ENCODE measurements around the gene STK32C. TPM values are rescaled to one million over a fixed set of nuclear protein-coding genes. Genes with fewer than 3 reads are reported as not detected.

STK32C gene
- total RNA-seq, 1 experiment from 2014 or later: 5.5 TPM

DNA sequence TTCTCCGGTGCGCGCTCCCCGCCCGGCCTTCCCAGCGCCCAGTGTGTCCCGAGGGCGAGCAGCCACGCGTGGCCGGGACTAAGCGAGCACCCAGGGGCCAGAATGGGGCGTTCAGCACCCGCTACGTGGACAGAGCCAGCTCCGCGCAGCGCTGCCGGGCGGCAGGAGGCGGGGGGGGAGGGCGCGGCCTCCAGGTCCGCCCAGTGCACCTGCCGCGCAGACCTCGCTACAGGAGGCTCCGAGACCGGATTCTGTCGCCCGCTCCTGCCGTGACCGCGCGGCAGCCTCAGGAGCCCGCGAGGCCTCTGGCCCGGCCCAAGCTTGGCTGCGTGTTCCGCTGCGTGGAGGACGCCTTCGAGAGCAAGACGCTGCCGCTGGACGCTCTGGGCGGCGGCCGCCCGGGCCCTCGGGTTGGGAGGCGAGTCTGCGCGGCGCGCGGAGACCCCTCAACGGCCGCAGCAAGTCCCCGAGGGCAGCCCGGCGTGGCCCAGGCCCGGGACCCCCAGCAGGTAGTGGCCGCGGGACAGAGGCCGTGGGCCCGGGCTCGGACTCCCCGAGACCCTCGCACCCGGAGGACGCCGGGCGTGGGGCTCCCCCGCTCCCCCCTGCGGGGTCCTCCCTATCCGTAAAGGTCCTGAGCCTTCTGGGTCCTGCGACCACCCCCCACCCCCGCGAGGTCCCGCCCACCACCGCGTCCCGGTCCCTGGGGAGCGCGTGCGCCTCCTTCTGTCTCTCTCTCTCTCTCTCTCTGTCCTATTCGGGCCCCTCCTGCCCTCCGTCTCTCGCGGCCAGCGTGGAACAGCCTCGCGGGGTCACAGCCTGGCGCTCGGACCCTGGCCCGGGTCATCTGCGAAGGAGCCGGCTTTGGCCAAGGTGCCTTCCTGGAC is 121.9 kb downstream of the STK32C start:
- Histone ChIP-seq H3K36me3 (no peaks in the 10 kb centered on the region), H3K4me1 (replicated peaks) (no peaks in the 10 kb centered on the region), H3K9me3 (replicated peaks) (no peaks in the 10 kb centered on the region; the same call in 1 of the 2 replicates), H3K27ac (no peak overlapping the region), H3K4me3 (no peak overlapping the region), H3K27me3 (replicated peaks) (peaks cover 35% of the 10 kb centered on the region)
- DNase-seq (ENCODE audit: low read depth in 1 of 2, low spot score in 2 of 2): no peak

DNA sequence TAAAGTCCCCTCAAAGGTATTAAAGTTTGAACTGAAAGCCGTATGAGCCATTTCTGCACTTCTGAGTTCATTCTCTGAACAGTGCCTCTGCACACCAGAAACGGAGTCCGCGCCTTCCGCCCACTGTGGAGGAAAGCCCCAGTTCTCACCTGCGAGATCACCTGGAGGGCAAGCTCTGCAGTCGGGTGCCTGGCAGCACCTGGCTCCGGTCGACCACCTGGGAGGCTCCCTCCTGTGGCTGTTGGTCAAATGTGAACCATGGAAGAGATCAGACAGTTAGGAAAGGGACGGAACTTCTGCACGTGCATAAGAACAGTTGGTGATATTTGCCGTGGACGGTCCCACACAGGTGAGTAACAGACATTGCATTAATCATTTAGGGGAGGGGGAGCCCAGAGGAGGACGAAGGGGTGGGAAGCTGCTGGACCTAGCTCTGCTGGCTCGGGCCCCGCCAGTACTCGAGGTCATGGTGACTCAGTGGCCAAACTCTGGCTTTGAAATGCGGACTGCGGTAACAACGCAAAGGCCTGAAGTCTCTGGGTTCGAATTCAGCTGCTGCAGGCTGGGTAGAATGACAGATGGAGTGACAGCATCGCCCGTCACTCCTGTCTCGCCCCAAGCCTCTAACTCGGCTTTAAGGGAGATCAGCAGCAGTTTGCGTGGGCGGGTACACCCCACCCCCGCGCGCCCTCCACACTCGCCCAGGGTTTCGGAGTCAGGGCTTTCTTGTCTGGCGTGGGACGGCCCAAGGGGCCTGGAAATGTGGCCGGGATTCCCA is 122.7 kb downstream of the STK32C start:
- H3K27me3 ChIP-seq (replicated peaks): peaks cover 35% of the 10 kb centered on the region

DNA sequence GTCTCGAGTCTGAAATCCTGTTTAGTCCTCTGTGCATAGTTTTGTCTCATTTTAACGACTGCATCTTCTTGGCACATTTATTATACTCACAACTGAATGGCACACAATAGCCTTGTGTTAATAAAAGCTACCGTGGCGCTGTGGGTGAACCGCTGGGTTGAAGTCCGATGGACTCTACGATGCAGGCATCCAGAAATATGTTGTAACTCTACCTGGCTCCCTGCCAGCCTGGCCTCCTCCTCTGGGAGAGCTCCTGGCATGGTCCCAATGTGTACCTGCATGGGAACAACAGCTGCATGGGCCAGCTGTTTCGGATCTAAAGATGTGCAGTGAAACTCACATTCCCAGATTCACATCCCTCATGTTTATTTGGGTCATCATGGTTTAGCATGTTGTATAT is 124.7 kb downstream of the STK32C start:
- H3K36me3 ChIP-seq: no peaks in the 10 kb centered on the region
- no peak overlapping the region for H3K4me3 ChIP-seq
- H3K27ac ChIP-seq: no peak overlapping the region
- H3K9me3 ChIP-seq (replicated peaks): no peaks in the 10 kb centered on the region; the same call in 1 of the 2 replicates
- no peaks in the 10 kb centered on the region for H3K4me1 ChIP-seq (replicated peaks)
- DNase-seq (ENCODE audit: low read depth in 1 of 2, low spot score in 2 of 2): no peak
- peaks cover 23% of the 10 kb centered on the region for H3K27me3 ChIP-seq (replicated peaks)

More for the DNA sequence above, 122.7 kb downstream of the STK32C start:
- no peak for DNase-seq (ENCODE audit: low read depth in 1 of 2, low spot score in 2 of 2)
- no peak overlapping the region for H3K4me3 ChIP-seq
- H3K27ac ChIP-seq: no peak overlapping the region
- H3K36me3 ChIP-seq: no peaks in the 10 kb centered on the region
- H3K9me3 ChIP-seq (replicated peaks): no peaks in the 10 kb centered on the region; the same call in 1 of the 2 replicates
- H3K4me1 ChIP-seq (replicated peaks): no peaks in the 10 kb centered on the region

DNA sequence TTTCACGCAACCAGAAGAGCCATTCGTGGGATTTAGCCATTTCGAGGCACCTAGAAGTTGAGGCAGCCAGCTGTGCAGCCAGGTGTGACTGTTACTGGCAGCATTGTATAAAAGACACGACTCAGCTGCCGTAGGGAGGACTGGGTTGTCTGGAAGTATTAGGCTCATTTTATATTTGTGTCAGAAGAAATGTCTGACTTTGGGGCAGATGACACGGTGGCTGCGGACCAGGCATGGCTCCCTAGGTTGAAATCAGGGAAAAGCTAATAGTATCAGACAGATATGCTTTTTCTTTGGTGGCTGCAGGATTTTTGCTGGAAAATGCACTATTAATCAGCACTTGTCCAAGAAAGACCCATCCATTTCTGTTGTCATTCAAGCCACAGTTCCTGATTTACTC is 125.2 kb downstream of the STK32C start:
- Histone ChIP-seq H3K36me3 (no peaks in the 10 kb centered on the region), H3K9me3 (replicated peaks) (no peaks in the 10 kb centered on the region; the same call in 1 of the 2 replicates), H3K27ac (no peak overlapping the region), H3K27me3 (replicated peaks) (peaks cover 19% of the 10 kb centered on the region), H3K4me3 (no peak overlapping the region), H3K4me1 (replicated peaks) (no peaks in the 10 kb centered on the region)
- no peak for DNase-seq (ENCODE audit: low read depth in 1 of 2, low spot score in 2 of 2)

DNA sequence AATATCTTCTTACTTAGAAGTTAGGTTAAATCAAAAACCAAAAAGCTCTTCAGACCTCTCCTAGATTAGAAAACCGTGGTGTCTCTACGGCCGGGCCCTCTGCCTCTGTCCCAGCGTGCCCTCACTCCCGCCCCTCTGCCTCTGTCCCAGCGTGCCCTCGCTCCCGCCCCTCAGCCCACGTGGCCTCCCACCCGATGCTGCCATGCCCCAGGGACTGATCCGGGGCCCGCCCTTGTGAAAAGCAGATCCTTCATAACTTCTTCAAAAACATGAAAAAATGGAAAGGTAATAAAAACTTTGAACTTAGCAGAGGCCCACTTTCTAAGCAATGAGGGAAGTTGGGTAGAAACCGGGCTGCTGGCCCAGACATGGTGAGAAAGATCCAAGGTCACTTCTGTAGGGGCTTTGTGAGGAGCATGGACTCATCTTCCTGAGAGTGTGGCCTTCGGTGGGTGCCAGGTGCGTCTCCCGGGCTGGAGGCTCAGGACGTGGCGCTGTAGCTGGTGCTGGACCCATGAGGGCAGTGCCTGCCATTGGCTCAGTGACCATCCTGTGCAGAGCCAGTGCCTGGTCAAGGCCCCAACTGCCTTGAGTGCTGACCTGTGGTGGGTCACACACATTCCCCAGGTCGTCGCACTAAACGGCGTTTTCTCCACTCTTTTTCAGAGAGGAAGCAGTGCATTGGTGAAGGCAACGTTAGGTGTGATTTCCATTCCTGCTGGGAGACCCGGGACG is 125.9 kb downstream of the STK32C start:
- H3K4me1 ChIP-seq (replicated peaks): no peaks in the 10 kb centered on the region
- no peaks in the 10 kb centered on the region; the same call in 1 of the 2 replicates for H3K9me3 ChIP-seq (replicated peaks)
- peaks cover 12% of the 10 kb centered on the region for H3K27me3 ChIP-seq (replicated peaks)
- DNase-seq (ENCODE audit: low read depth in 1 of 2, low spot score in 2 of 2): no peak
- H3K27ac ChIP-seq: no peak overlapping the region
- no peaks in the 10 kb centered on the region for H3K36me3 ChIP-seq
- no peak overlapping the region for H3K4me3 ChIP-seq

DNA sequence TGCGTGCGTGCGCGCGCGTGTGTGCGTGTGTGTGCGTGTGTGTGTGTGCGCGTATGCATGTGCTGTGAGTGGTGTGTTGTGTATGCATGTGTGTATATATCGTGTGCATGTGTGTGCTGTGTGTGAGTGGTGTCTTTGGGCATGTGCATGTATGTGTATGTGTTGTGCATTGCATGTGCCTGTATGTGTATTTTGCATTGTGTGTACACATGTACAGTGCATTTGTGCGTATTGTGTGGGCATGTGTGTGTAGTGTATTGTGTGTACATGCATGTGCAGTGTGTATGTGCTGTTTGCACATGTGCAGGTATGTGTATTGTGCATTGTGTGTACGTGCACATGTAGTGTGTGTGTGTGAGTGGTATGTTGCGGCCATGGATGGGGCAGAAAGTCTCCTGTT is 127.0 kb downstream of the STK32C start:
- H3K9me3 ChIP-seq (replicated peaks): no peaks in the 10 kb centered on the region; the same call in 1 of the 2 replicates
- peaks cover 5% of the 10 kb centered on the region; the same call in 1 of the 2 replicates for H3K27me3 ChIP-seq (replicated peaks)
- DNase-seq (ENCODE audit: low read depth in 1 of 2, low spot score in 2 of 2): no peak
- no peak overlapping the region for H3K27ac ChIP-seq
- no peaks in the 10 kb centered on the region for H3K36me3 ChIP-seq
- no peak overlapping the region for H3K4me3 ChIP-seq
- H3K4me1 ChIP-seq (replicated peaks): no peaks in the 10 kb centered on the region

DNA sequence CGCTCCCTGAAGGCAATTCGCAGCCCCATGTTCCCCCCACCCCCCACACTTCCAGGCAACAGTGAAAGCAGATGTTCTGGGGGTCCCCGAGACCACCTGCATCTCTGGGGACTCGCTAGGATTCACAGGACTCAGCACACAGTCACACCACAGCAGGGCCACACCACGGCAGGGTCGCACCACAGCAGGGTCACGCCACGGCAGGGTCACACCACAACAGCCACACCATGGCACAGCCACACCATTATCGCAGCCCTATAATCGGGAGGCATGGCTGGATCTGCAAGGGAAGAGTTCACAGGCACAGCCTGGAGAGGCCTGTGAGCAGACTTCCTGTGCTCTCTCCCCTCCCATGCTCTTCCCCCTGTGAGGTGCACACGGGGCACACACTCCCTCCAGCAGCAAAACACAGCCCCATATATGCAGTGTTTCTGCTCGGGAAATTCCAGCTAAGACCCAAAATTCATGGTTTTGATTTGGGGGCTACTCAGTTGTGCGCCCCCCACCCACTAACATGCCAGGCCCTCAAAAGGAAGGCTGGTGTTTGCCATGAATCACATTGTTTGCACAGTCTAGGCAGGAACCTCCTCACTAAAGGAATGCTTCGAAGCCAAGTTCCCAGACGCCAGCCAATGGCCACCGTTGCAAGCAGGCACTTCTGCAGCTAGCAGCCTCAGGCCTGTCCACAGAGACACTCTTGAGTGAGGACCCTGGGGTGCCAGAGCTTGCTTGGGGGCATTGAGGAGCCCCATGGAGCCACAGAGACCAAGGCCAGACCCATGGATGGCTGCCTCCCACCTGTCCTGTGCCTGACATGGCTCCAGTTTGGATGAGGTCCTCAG is 128.0 kb downstream of the STK32C start:
- no peaks in the 10 kb centered on the region for H3K9me3 ChIP-seq (replicated peaks)
- no peaks in the 10 kb centered on the region for H3K36me3 ChIP-seq
- H3K4me3 ChIP-seq: no peak overlapping the region
- no peak for DNase-seq (ENCODE audit: low read depth in 1 of 2, low spot score in 2 of 2)
- no peaks in the 10 kb centered on the region; the same call in 1 of the 2 replicates for H3K27me3 ChIP-seq (replicated peaks)
- no peaks in the 10 kb centered on the region for H3K4me1 ChIP-seq (replicated peaks)
- no peak overlapping the region for H3K27ac ChIP-seq

DNA sequence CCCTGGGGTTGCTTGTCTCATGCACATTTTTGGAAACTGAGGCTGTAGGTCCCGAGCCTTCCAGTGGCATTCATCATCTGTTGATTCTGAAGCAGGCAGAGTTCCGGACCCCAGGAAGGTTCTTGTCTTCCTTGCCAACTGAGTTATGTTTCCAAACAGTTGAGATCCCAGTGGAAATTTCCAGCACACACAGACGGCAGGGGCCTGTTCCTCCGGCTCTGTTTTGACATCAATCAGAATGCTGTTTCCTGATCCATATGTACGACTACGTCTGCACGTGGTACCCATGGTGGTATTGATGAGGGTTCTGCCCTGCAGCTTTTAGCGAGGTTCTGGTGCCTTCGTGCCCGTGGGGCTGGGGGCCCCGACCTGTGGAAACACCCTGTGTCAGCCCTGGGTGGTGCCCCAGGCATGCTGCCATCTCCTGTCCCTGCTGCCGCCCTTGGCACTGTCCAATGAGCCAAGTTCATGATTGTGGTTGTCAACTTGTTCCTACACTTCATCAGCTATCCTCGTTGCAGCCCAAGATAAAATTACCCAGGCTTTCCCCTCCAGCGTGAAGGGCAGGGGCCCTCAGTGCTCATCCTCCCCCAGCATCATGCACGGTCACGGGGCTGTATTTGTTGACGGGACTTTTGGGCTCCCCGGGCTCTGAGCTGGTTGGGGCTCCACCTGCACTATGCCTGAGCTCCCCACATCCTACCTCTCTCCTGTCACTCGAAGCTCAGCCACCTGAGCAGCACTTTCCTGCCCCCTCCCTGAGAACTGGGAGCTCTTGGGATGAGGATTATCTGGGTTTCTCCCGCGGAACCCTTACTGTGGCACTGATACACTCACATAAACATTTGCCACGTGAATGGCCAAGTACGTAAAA is 128.8 kb downstream of the STK32C start:
- no peaks in the 10 kb centered on the region; the same call in 1 of the 2 replicates for H3K27me3 ChIP-seq (replicated peaks)
- no peak for DNase-seq (ENCODE audit: low read depth in 1 of 2, low spot score in 2 of 2)
- H3K4me3 ChIP-seq: no peak overlapping the region
- no peaks in the 10 kb centered on the region for H3K9me3 ChIP-seq (replicated peaks)
- no peaks in the 10 kb centered on the region for H3K36me3 ChIP-seq
- no peak overlapping the region for H3K27ac ChIP-seq
- no peaks in the 10 kb centered on the region for H3K4me1 ChIP-seq (replicated peaks)

DNA sequence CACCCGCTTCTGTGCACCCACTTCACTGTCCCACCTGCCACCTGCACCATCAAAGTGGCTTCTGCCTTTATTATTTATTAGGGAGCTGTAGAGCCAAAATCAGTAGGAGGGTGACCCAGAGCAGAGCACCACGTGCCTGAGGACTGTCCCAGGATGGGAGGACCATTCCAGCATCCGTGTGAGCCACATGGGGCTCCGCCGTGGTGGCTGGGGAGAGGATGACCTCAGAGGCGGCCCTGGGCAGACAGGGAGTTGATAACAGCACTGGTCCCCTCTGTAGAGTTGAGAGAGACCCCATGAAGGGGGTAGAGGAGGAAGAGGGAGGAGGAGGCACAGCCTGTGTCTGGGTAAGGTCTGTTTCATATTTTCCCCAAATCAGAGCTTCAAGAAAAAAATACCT is 129.7 kb downstream of the STK32C start:
- no peak for DNase-seq (ENCODE audit: low read depth in 1 of 2, low spot score in 2 of 2)
- Histone ChIP-seq H3K9me3 (replicated peaks) (no peaks in the 10 kb centered on the region), H3K4me1 (replicated peaks) (no peaks in the 10 kb centered on the region), H3K27me3 (replicated peaks) (no peaks in the 10 kb centered on the region), H3K36me3 (no peaks in the 10 kb centered on the region), H3K4me3 (no peak overlapping the region), H3K27ac (no peak overlapping the region)

DNA sequence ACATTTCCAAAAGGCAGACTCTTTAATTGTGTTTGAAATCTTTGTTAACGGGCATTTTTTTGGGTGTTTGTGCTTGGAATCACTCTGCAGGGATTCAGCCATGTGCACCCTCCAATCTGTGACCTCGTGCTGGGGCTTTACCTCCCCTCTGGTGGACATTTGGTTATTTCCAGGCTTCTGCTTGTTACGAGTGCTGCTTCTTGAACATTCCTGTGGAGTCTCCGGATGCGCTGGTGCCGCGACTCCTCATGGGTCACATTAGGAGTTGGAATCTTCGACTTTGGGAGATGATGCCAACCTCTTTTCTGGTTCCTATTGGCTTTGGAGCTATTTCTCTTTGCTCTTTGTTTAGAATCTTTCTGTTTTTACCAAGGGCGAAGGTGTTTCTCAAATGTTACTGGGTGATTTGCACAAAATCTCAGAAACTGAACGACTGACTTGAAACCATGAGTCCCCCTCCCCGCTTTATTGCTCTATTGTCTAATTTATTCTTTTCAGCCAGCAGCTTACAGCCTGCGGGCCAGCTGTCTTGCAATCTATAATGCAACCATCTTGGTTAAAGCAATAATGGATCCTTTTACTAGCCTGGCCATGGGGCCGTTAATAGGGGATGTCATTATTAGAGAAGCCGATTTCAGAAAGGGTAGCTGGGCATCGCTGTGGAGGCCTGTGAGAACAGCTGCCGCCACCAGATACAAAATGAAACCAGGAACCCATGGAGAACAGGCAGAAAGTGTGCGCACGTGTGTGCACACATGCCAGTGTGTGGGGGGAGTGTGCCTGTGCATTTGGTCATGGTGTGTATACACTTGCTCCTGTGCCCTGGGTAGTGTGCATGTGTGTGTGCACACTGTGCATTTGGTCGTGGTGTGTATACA is 130.9 kb downstream of the STK32C start:
- no peak for DNase-seq (ENCODE audit: low read depth in 1 of 2, low spot score in 2 of 2)
- no peak overlapping the region for H3K4me3 ChIP-seq
- H3K36me3 ChIP-seq: no peaks in the 10 kb centered on the region
- no peaks in the 10 kb centered on the region for H3K4me1 ChIP-seq (replicated peaks)
- H3K27ac ChIP-seq: no peak overlapping the region
- H3K9me3 ChIP-seq (replicated peaks): no peaks in the 10 kb centered on the region
- H3K27me3 ChIP-seq (replicated peaks): no peaks in the 10 kb centered on the region

DNA sequence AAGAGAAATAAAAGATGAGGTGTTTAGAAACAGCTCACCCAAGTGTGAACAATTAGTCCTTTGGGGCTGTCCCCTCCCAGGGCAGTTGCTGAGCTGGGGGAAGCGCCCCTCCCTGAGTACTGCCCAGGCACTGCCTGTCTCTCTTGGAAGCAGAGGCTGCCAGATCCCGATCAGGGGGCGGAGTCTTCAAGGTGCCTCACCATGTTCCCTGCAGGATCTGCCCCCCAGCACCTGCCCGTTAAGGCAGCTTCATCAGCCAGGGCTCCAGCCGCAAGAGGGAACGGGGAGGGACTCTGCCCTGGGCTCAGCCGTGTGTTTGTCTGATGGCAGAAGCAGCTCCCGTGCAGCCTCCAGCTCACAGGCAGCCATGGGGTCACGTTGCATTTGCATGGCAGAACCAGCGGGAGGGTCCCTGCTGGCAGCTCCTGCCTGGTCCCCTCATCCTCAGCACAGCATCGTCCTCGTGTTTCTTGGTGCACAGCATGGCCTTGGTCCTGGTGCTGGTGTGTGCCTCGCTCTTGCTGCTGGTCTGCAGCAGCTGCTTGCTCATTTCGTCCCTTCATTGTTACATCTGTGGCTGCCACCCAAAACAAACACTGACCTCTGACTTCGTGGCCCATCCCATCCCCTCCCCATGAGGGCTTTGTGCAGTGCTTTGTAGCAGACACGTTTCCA is 131.7 kb downstream of the STK32C start:
- H3K4me3 ChIP-seq: no peak overlapping the region
- no peak for DNase-seq (ENCODE audit: low read depth in 1 of 2, low spot score in 2 of 2)
- no peaks in the 10 kb centered on the region for H3K4me1 ChIP-seq (replicated peaks)
- no peaks in the 10 kb centered on the region for H3K27me3 ChIP-seq (replicated peaks)
- no peaks in the 10 kb centered on the region for H3K36me3 ChIP-seq
- no peak overlapping the region for H3K27ac ChIP-seq
- H3K9me3 ChIP-seq (replicated peaks): no peaks in the 10 kb centered on the region

Data from SJSA1 (cell line).